ENCODE results near the gene CAMKK1.

The CAMKK1 gene

GRCh38 chr17:3895354-3895753 lies 2.5 kb upstream of the CAMKK1 start:
- DNase-seq, result no peak

GRCh38 chr17:3894911-3895343 lies 2.1 kb upstream of the CAMKK1 start:
- DNase-seq, result no peak

GRCh38 chr17:3894188-3894587 lies 1.3 kb upstream of the CAMKK1 start:
- DNase-seq, result no peak

GRCh38 chr17:3893720-3894116 lies 865 bp upstream of the CAMKK1 start:
- no peak for DNase-seq

GRCh38 chr17:3892095-3892998 lies 506 bp downstream of the CAMKK1 start:
- DNase-seq, result peak; percentile 86

- DNase-seq, result no peak
Measured at GRCh38 chr17:3891626-3892094, 1.2 kb downstream of the CAMKK1 start.

- no peak for DNase-seq
Measured at GRCh38 chr17:3890878-3891219, 2.0 kb downstream of the CAMKK1 start.

GRCh38 chr17:3890082-3890877 lies 2.6 kb downstream of the CAMKK1 start:
- no peak for DNase-seq

GRCh38 chr17:3889325-3890012 lies 3.4 kb downstream of the CAMKK1 start:
- DNase-seq, result no peak

GRCh38 chr17:3888343-3889171 lies 4.3 kb downstream of the CAMKK1 start:
- no peak for DNase-seq

GRCh38 chr17:3887804-3888203 lies 5.0 kb downstream of the CAMKK1 start:
- peak; percentile 14 for DNase-seq

- DNase-seq, result no peak
Measured at GRCh38 chr17:3887394-3887793, 5.5 kb downstream of the CAMKK1 start.

GRCh38 chr17:3886776-3887175 lies 6.1 kb downstream of the CAMKK1 start:
- peak; percentile 20 for DNase-seq

GRCh38 chr17:3885970-3886369 lies 6.9 kb downstream of the CAMKK1 start:
- DNase-seq, result no peak

GRCh38 chr17:3885271-3885670 lies 7.6 kb downstream of the CAMKK1 start:
- DNase-seq, result no peak

GRCh38 chr17:3884188-3884587 lies 8.7 kb downstream of the CAMKK1 start:
- no peak for DNase-seq

GRCh38 chr17:3882276-3882675 lies 10.6 kb downstream of the CAMKK1 start:
- no peak for DNase-seq

GRCh38 chr17:3880983-3881382 lies 11.9 kb downstream of the CAMKK1 start:
- no peak for DNase-seq

- DNase-seq, result no peak
Measured at GRCh38 chr17:3879591-3880417, 13.0 kb downstream of the CAMKK1 start.

GRCh38 chr17:3879186-3879585 lies 13.7 kb downstream of the CAMKK1 start:
- no peak for DNase-seq

GRCh38 chr17:3877220-3877619 lies 15.6 kb downstream of the CAMKK1 start:
- DNase-seq, result no peak

Data from CD4-positive, alpha-beta T cell treated with Interleukin-21 for 1 hour (primary cell).